Renal cortex interstitium (tissue), 3 donors: Measurements from ENCODE around the gene PXT1. TPM values are rescaled to one million over a fixed set of nuclear protein-coding genes. Genes with fewer than 3 reads are reported as not detected.

Experiments
- polyA plus RNA-seq, 3 donors: library from polyadenylated mRNA; unstranded; fragments of 120-200 nt; gene quantifications; one replicate each; pipeline ENCODE4 v1.2.1, GENCODE V29; 2013; ENCODE audit not compliant: insufficient read length in 3 of 3

The PXT1 gene
- polyA plus RNA-seq, 3 donors = not detected

Other genes with a start within 250 kb of the PXT1 start
- 10 to 100 TPM; 49.6 to 51.4 (median 50.6) TPM for gene BRPF3, start 246.1 kb downstream of the PXT1 start, polyA plus RNA-seq
- gene PNPLA1, start 172.8 kb downstream of the PXT1 start, polyA plus RNA-seq = 1 to 10 TPM; 1.7 to 3.8 (median 1.7) TPM
- under 1 TPM; 0.10 to 0.18 (median 0.11) TPM for gene BNIP5, start 106.0 kb downstream of the PXT1 start, polyA plus RNA-seq
- gene ETV7, start 55.2 kb downstream of the PXT1 start, polyA plus RNA-seq = under 1 TPM in 2 of 3 donors, not detected in 1; 0.10 to 0.44 TPM
- gene KCTD20, start 146 bp upstream of the PXT1 start, polyA plus RNA-seq = 10 to 100 TPM; 49.2 to 61.4 (median 51.6) TPM
- gene STK38, start 104.6 kb upstream of the PXT1 start, polyA plus RNA-seq = 10 to 100 TPM; 48.7 to 55.4 (median 53.5) TPM
- 100 to 1,000 TPM; 504 to 636 (median 603) TPM for gene SRSF3, start 151.5 kb upstream of the PXT1 start, polyA plus RNA-seq
- 10 to 100 TPM in 2 of 3 donors, 1 to 10 TPM in 1; 8.4 to 12.9 (median 10.2) TPM for gene CDKN1A, start 235.9 kb upstream of the PXT1 start, polyA plus RNA-seq